H7 (cell line): ENCODE results near the gene HS3ST2. TPM values are rescaled to one million over a fixed set of nuclear protein-coding genes. Genes with fewer than 3 reads are reported as not detected.

Experiments
- DNase-seq: peaks from one replicate; pipeline ENCODE4 v3.0.0; 2012
- H3K27me3 ChIP-seq: 2 replicates; pipeline ENCODE4 v1.6.0; 2011; ENCODE audit warnings: mild to moderate bottlenecking, low read length; ENCODE audit not compliant: control insufficient read depth, insufficient read depth
- H3K36me3 ChIP-seq: replicated peaks from 2 replicates; pipeline ENCODE4 v1.5.1; 2011; ENCODE audit warnings: low read length; ENCODE audit not compliant: control insufficient read depth, insufficient read depth
- H3K4me3 ChIP-seq: 2 replicates; pipeline ENCODE4 v1.5.1; 2011; ENCODE audit warnings: low read depth, mild to moderate bottlenecking, control low read depth, low read length, moderate library complexity; ENCODE audit not compliant: insufficient read depth
- total RNA-seq: library from RNA; depleted of rRNA; stranded (reverse); fragments of >200 nt; shearing (Covaris generic); gene quantifications from 2 replicates; pipeline ENCODE4 v1.2.3, GENCODE V29; 2014

The HS3ST2 gene
- total RNA-seq, 1 experiment from 2014 or later: 0.24 TPM

GRCh38 chr16:22843856-22844255, 29.9 kb downstream of the HS3ST2 start:
- Histone ChIP-seq H3K36me3 (no peaks in the 10 kb centered on the region), H3K4me3 (no peak overlapping the region), H3K27me3 (no peaks in the 10 kb centered on the region)
- DNase-seq: no peak

GRCh38 chr16:22844416-22844815, 30.5 kb downstream of the HS3ST2 start:
- H3K36me3 ChIP-seq: no peaks in the 10 kb centered on the region
- no peak for DNase-seq
- H3K27me3 ChIP-seq: no peaks in the 10 kb centered on the region
- no peak overlapping the region for H3K4me3 ChIP-seq

- Histone ChIP-seq H3K27me3 (no peaks in the 10 kb centered on the region), H3K36me3 (no peaks in the 10 kb centered on the region), H3K4me3 (no peak overlapping the region)
- no peak for DNase-seq
Measured at GRCh38 chr16:22847100-22847499, 33.1 kb downstream of the HS3ST2 start.

GRCh38 chr16:22847690-22848089, 33.7 kb downstream of the HS3ST2 start:
- DNase-seq: no peak
- Histone ChIP-seq H3K4me3 (no peak overlapping the region), H3K27me3 (no peaks in the 10 kb centered on the region), H3K36me3 (no peaks in the 10 kb centered on the region)

GRCh38 chr16:22848451-22848850, 34.5 kb downstream of the HS3ST2 start:
- Histone ChIP-seq H3K4me3 (no peak overlapping the region), H3K36me3 (no peaks in the 10 kb centered on the region), H3K27me3 (no peaks in the 10 kb centered on the region)
- DNase-seq: no peak

- Histone ChIP-seq H3K36me3 (no peaks in the 10 kb centered on the region), H3K4me3 (no peak overlapping the region), H3K27me3 (no peaks in the 10 kb centered on the region)
- DNase-seq: no peak
Measured at GRCh38 chr16:22849517-22849916, 35.6 kb downstream of the HS3ST2 start.

- H3K4me3 ChIP-seq: no peak overlapping the region
- no peaks in the 10 kb centered on the region for H3K36me3 ChIP-seq
- no peaks in the 10 kb centered on the region for H3K27me3 ChIP-seq
- no peak for DNase-seq
Measured at GRCh38 chr16:22855231-22855630, 41.3 kb downstream of the HS3ST2 start.

- Histone ChIP-seq H3K36me3 (no peaks in the 10 kb centered on the region), H3K27me3 (no peaks in the 10 kb centered on the region), H3K4me3 (no peak overlapping the region)
- no peak for DNase-seq
Measured at GRCh38 chr16:22857296-22858025, 43.5 kb downstream of the HS3ST2 start.

- no peak overlapping the region for H3K4me3 ChIP-seq
- H3K27me3 ChIP-seq: no peaks in the 10 kb centered on the region
- no peaks in the 10 kb centered on the region for H3K36me3 ChIP-seq
- no peak for DNase-seq
Measured at GRCh38 chr16:22859925-22860324, 46.0 kb downstream of the HS3ST2 start.

GRCh38 chr16:22861580-22861979, 47.6 kb downstream of the HS3ST2 start:
- DNase-seq: no peak
- Histone ChIP-seq H3K27me3 (no peaks in the 10 kb centered on the region), H3K4me3 (no peak overlapping the region), H3K36me3 (no peaks in the 10 kb centered on the region)

GRCh38 chr16:22862046-22862445, 48.1 kb downstream of the HS3ST2 start:
- H3K4me3 ChIP-seq: no peak overlapping the region
- no peaks in the 10 kb centered on the region for H3K27me3 ChIP-seq
- H3K36me3 ChIP-seq: no peaks in the 10 kb centered on the region
- no peak for DNase-seq

GRCh38 chr16:22864375-22864774, 50.4 kb downstream of the HS3ST2 start:
- Histone ChIP-seq H3K4me3 (no peak overlapping the region), H3K27me3 (no peaks in the 10 kb centered on the region), H3K36me3 (no peaks in the 10 kb centered on the region)
- no peak for DNase-seq

- no peak for DNase-seq
- no peaks in the 10 kb centered on the region for H3K36me3 ChIP-seq
- H3K4me3 ChIP-seq: no peak overlapping the region
- H3K27me3 ChIP-seq: no peaks in the 10 kb centered on the region
Measured at GRCh38 chr16:22868593-22869224, 54.7 kb downstream of the HS3ST2 start.

- DNase-seq: no peak
- no peaks in the 10 kb centered on the region for H3K36me3 ChIP-seq
- no peaks in the 10 kb centered on the region for H3K27me3 ChIP-seq
- H3K4me3 ChIP-seq: no peak overlapping the region
Measured at GRCh38 chr16:22871861-22872260, 57.9 kb downstream of the HS3ST2 start.

- no peaks in the 10 kb centered on the region for H3K36me3 ChIP-seq
- no peak for DNase-seq
- H3K27me3 ChIP-seq: no peaks in the 10 kb centered on the region
- no peak overlapping the region for H3K4me3 ChIP-seq
Measured at GRCh38 chr16:22874394-22874793, 60.4 kb downstream of the HS3ST2 start.
